SHP77 treated with DMSO at 0.1 percent for 48 hours (cell line): ENCODE data around the gene MICALL2.
"Not testable (repeated sequence)": the region's sequence is repeated elsewhere in the genome, so short reads cannot be mapped to it uniquely, and the experiment has no call there.

ENCODE experiments used
- DNase-seq: peaks from one replicate; lab custom pipeline; 2025; lab: John Stamatoyannopoulos, UW

The MICALL2 gene

GRCh38 chr7:1447551-1448244, 11.6 kb downstream of the MICALL2 start:
- DNase-seq, result no peak

- no peak for DNase-seq
Measured at GRCh38 chr7:1447112-1447511, 12.2 kb downstream of the MICALL2 start.

- peak; percentile 12 for DNase-seq
Measured at GRCh38 chr7:1446620-1447032, 12.6 kb downstream of the MICALL2 start.

DNA sequence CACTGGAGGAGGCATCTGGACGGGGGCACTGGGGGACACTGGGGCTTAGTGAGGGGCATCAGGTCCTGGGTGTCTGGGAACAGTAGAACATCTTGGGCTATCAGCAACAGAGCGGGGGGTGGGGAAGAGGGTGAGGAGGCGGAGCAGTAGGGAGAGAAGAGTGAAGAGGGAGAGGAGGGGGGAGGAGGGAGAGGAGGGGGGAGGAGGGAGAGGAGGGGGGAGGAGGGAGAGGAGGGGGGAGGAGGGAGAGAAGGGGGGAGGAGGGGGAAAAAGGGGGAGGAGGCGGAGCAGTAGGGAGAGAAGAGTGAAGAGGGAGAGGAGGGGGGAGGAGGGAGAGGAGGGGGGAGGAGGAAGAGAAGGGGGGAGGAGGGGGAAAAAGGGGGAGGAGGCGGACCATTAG, 13.2 kb downstream of the MICALL2 start:
- not testable (repeated sequence) for DNase-seq

GRCh38 chr7:1445341-1445740, 13.9 kb downstream of the MICALL2 start:
- DNase-seq, result no peak

- DNase-seq, result no peak
Measured at GRCh38 chr7:1444925-1445322, 14.3 kb downstream of the MICALL2 start.

GRCh38 chr7:1444214-1444924, 14.9 kb downstream of the MICALL2 start:
- no peak for DNase-seq

GRCh38 chr7:1443587-1444200, 15.6 kb downstream of the MICALL2 start:
- not testable (repeated sequence) for DNase-seq

DNA sequence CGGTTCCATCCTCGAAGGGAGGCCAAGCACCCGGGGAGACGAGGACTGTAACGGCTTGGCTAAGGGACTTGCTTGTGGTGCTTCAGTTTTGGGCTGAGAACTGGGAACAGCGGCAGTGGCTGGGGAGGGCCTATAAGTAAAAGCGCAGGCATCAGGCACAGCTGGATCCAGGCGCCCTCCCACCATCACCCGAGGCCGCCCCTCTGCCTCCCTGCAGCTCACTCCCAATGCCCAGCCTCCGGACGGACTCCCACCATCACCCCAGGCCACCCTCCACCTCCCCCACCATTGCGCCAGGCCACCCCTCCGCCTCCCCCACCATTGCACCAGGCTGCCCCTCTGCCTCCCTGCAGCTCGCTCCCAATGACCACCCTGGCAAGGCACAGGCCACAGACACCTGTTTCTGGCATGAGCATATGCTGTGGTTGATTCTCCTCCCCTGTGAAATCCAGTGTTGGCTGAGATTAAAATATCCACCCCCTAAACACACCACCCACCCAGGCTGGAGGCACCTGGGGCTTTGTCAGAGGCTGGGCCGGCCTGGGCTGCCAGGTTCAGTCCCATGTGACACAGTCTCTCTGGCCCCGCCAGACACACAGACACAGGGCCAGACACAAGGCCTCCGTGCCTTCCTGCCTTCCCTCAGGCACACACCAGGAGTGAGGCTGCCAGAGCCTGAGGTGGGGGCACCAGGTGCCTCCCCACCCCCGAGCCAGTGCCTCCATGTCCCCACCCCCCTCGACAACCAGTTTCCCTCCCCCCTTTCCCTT, 16.7 kb downstream of the MICALL2 start:
- DNase-seq, result no peak

GRCh38 chr7:1441615-1442354, 17.5 kb downstream of the MICALL2 start:
- no peak for DNase-seq

DNA sequence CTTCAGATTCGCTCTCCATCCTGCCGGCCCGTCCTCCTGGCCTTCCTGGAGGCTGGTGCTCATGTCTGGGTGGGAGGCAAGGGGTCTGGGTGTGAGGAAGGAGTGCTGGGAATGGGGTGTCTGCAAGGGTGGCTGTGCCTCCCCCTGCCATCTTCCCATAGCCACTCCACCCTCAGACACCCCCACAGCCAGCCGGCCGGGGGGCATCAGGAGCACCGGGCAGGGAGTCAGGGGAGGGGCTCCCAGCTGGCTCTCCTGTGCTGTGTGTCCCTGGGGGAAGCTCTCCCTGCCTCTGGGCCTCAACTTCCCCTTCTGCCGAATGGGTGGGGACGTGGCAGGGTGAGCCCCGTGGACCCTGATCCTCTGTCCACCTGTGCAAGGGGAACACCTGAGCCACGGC, 18.6 kb downstream of the MICALL2 start:
- no peak for DNase-seq

DNA sequence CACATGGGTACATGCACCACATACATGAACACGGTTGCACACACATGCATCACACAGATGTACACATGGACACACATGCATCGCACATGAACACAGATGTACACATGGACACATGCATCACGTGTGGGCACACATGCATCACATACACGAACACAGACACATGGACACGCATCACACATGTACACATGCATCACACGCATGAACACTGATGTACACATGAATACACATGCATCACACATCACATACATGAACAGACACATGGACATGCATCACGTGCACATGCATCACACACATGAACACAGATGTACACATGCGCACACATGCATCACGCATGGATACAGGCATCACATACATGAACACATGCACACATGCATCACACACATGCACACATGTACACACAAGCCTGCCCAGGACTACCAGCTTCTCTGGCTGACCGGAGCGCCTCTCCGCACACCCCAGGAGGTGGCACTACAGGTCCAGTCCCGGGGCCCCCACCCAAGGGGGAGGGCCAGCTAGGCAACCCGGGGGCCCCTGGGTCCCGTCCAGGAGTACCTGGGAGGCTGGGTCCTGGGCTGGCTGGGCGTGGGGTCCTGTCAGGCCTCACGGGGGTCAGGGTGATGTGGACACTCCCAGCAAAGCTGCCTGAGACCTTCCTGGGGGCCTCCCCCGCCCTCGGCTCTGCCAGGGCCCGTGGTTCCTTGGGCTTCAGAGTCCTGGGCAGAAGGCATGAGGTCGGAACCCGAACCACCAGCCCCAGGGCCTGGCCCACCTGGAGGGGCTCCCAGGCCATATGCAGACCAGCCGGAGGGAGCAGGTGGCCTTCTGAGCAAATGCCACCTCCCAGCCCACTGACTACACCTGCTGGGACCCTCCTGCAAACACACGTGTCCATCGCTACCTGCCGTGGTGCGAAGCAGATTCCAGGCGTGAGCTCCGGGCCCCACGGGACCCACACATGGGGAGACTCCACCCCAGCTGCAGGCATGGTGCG, 19.6 kb downstream of the MICALL2 start:
- no peak for DNase-seq

- DNase-seq, result no peak
Measured at GRCh38 chr7:1438821-1439220, 20.4 kb downstream of the MICALL2 start.

GRCh38 chr7:1438208-1438607, 21.1 kb downstream of the MICALL2 start:
- no peak for DNase-seq

- no peak for DNase-seq
Measured at GRCh38 chr7:1437155-1437880, 22.0 kb downstream of the MICALL2 start.

DNA sequence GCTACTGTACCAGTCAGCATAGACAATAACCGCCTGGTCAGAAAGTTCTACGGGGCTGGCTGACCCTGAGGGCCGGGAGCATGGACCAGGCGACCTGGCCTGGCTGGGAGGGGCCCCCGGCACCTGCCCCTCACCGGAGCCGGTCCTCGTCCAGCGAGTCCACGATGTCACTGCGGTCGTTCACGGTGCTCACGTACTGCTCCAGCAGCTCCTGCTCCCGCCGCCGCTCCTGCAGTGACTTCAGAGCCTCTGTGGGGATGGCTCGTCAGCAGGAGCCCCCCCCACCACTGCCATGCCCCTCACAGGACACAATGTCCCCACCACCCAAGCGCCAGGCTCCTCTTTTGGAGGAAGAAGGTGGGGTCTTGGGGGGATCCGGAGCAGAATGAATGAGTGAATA, 22.7 kb downstream of the MICALL2 start:
- DNase-seq, result no peak

DNA sequence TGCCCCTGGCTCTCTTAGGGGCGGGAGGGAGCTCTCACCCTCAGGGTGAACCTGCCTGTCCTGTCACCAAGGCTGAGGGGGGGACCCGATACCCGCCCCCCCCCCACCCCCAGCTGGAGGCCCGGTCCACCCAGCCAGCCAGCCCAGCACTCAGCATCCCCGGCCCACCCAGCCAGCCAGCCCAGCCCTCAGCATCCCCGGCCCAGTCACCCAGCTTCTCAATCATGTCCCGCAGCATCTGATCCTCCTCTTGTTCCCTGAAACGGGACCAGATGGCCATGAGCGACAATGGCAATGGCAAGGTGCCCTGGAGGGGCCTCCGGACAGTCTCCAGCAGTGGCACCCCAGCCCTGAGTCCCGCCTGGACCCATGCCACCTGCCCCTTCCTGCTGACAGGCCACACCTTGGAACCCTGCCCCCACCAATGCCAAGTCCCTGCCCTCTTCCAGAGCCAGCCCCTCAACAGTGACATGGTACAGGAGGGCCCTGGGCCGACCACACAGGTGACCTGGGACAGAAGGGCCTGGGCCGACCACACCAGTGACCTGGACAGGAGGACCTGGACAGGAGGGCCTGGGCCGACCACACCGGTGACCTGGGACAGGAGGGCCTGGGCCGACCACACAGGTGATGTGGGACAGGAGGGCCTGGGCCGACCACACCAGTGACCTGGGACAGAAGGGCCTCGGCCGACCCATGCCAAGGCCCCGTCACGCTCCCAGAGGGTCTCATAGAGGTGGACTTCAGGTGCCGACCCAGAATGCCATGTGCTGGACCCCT, 24.2 kb downstream of the MICALL2 start:
- no peak for DNase-seq

- DNase-seq, result no peak
Measured at GRCh38 chr7:1434165-1434718, 25.0 kb downstream of the MICALL2 start.
